ENCODE results near the gene PDE4D. TPM values are rescaled to one million over a fixed set of nuclear protein-coding genes. Genes with fewer than 3 reads are reported as not detected.

The PDE4D gene
- total and polyA plus RNA-seq, 2 donors (not counting 1 experiment from before 2014, with no cell fraction given), result 14.9 to 171 TPM

DNA sequence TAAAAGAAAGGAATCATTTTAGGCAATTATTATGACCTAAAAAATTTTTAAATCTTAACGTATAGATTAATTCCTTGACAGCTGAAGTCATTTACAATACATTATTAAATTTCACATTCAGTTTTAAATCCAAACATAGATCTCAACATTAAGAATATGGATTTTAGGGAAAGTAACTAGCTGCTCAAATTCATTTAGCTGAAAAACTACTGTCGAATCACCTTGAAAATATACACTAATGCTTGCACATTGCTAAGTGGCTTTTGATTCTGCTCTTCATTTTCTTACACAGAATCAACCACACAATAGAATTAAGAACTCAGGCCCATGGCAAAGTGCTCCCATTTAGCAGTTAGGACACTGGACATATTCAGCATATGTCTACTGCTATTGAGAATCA, 856.5 kb downstream of the PDE4D start:
- ATAC-seq (ENCODE audit: low read depth) (no peak), DNase-seq (no peak)
- Histone ChIP-seq H2AFZ (ENCODE audit: insufficient read depth, low read depth, low read length, poor library complexity, severe bottlenecking) (no peak overlapping the region), H3K4me2 (replicated peaks; ENCODE audit: low read depth, low read length, poor library complexity, severe bottlenecking) (no peak overlapping the region), H3K9ac (ENCODE audit: low read length) (no peak overlapping the region), H3K79me2 (ENCODE audit: control insufficient read depth, insufficient read depth, low read length) (no peaks in the 10 kb centered on the region), H3K27ac (ENCODE audit: low read length in 2 of 2) (no peak overlapping the region), H3K4me3 (ENCODE audit: control extremely low read depth in 1 of 5, extremely low read depth in 1 of 5, insufficient read depth in 1 of 5, low read depth in 2 of 5, low read length in 4 of 5) (no peak overlapping the region), H3K36me3 (replicated peaks in 1 of 2; ENCODE audit: control extremely low read depth in 1 of 2, control insufficient read depth in 1 of 2, extremely low read depth in 1 of 2, insufficient read depth in 2 of 2, low read length in 1 of 2) (no peaks in the 10 kb centered on the region), H4K20me1 (ENCODE audit: control insufficient read depth, insufficient read depth, low read length, poor library complexity, severe bottlenecking) (no peaks in the 10 kb centered on the region), H3K9me3 (ENCODE audit: control extremely low read depth in 1 of 3, control insufficient read depth in 2 of 3, insufficient read depth in 1 of 3, low read length in 2 of 3) (no peaks in the 10 kb centered on the region), H3K4me1 (ENCODE audit: control insufficient read depth in 2 of 2, insufficient read depth in 2 of 2, low read length in 2 of 2) (peaks cover 20% of the 10 kb centered on the region in 2 donors), H3K27me3 (replicated peaks in 1 of 4; ENCODE audit: control extremely low read depth in 1 of 4, control insufficient read depth in 3 of 4, insufficient read depth in 4 of 4, low read length in 3 of 4) (peaks cover 0 to 27% (median 13%) of the 10 kb centered on the region in 4 experiments)
- Mint-ChIP-seq H3K9me3 (ENCODE audit: insufficient read depth) (no peaks in the 10 kb centered on the region), H3K4me1 (peaks cover 30% of the 10 kb centered on the region), H3K27ac (no peak overlapping the region), H3K27me3 (peaks cover 23% of the 10 kb centered on the region), H3K4me3 (no peak overlapping the region)
- TF ChIP-seq, protein P1, sequence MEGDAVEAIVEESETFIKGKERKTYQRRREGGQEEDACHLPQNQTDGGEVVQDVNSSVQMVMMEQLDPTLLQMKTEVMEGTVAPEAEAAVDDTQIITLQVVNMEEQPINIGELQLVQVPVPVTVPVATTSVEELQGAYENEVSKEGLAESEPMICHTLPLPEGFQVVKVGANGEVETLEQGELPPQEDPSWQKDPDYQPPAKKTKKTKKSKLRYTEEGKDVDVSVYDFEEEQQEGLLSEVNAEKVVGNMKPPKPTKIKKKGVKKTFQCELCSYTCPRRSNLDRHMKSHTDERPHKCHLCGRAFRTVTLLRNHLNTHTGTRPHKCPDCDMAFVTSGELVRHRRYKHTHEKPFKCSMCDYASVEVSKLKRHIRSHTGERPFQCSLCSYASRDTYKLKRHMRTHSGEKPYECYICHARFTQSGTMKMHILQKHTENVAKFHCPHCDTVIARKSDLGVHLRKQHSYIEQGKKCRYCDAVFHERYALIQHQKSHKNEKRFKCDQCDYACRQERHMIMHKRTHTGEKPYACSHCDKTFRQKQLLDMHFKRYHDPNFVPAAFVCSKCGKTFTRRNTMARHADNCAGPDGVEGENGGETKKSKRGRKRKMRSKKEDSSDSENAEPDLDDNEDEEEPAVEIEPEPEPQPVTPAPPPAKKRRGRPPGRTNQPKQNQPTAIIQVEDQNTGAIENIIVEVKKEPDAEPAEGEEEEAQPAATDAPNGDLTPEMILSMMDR (IDR thresholded peaks at IDR 0.05), result no peak
- TF ChIP-seq EZH2 (IDR thresholded peaks at IDR 0.05; ENCODE audit: borderline replicate concordance, insufficient read depth, low read depth, low read length, poor library complexity, severe bottlenecking), result no peak
- POLR2A ChIA-PET, result no interaction called here
- WGBS (ENCODE audit: insufficient coverage), result 86% methylated on average over 1 of the region's 2 CpGs
- intact Hi-C loops (cut with micrococcal nuclease), result loop anchor here (5.0 to 10.0 kb wide), 3 partner anchors 345 to 758 kb away; no protein-coding TSS in a partner anchor
- CTCF ChIA-PET, result interaction anchor here (1.2 to 5.7 kb wide), 4 partner anchors 88 to 151 kb away, joined by 3 to 71 read pairs (median 12); no protein-coding TSS in a partner anchor

DNA sequence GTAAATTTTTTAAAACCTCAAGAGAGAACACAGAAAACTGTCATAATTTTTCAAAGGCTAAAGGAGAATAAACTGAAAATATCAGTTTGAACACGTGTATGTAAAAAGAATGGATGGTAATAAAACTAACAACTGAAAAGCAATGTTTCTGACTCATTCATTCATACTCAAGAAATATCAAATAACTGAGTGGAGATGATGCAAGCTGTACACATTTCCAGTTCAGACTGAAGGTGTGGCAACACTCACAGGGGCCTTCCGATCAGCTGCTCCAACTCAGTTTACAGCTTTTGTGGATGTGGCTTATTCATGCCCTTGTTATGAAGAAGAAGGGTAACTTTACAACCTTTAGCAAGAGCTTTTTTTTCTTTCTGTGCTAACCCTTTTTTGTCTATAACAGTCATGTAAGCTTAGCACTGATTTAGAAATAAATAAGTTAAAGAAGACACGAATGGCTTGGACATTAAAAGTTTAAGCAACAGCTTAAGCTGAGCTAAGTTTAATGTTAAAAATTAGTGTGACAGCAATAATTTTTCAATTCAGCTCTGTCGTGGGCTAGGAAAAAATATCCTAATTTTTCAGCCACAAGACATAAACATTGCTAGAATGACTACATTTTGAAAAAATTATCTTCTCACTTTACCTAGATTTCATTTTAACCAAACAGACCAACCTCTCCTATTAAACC, 857.1 kb downstream of the PDE4D start:
- POLR2A ChIA-PET, result no interaction called here
- Histone ChIP-seq H3K9me3 (ENCODE audit: control extremely low read depth in 1 of 3, control insufficient read depth in 2 of 3, insufficient read depth in 1 of 3, low read length in 2 of 3) (no peaks in the 10 kb centered on the region), H3K4me3 (ENCODE audit: control extremely low read depth in 1 of 5, extremely low read depth in 1 of 5, insufficient read depth in 1 of 5, low read depth in 2 of 5, low read length in 4 of 5) (no peak overlapping the region), H3K4me2 (replicated peaks; ENCODE audit: low read depth, low read length, poor library complexity, severe bottlenecking) (no peak overlapping the region), H3K79me2 (ENCODE audit: control insufficient read depth, insufficient read depth, low read length) (no peaks in the 10 kb centered on the region), H2AFZ (ENCODE audit: insufficient read depth, low read depth, low read length, poor library complexity, severe bottlenecking) (no peak overlapping the region), H3K27ac (ENCODE audit: low read length in 2 of 2) (no peak overlapping the region), H3K27me3 (replicated peaks in 1 of 4; ENCODE audit: control extremely low read depth in 1 of 4, control insufficient read depth in 3 of 4, insufficient read depth in 4 of 4, low read length in 3 of 4) (peaks cover 0 to 27% (median 10%) of the 10 kb centered on the region in 4 experiments), H3K4me1 (ENCODE audit: control insufficient read depth in 2 of 2, insufficient read depth in 2 of 2, low read length in 2 of 2) (peaks cover 20% of the 10 kb centered on the region in 2 donors), H3K36me3 (replicated peaks in 1 of 2; ENCODE audit: control extremely low read depth in 1 of 2, control insufficient read depth in 1 of 2, extremely low read depth in 1 of 2, insufficient read depth in 2 of 2, low read length in 1 of 2) (no peaks in the 10 kb centered on the region), H3K9ac (ENCODE audit: low read length) (no peak overlapping the region), H4K20me1 (ENCODE audit: control insufficient read depth, insufficient read depth, low read length, poor library complexity, severe bottlenecking) (no peaks in the 10 kb centered on the region)
- TF ChIP-seq, protein P1 (IDR thresholded peaks at IDR 0.05), result no peak
- TF ChIP-seq EZH2 (IDR thresholded peaks at IDR 0.05; ENCODE audit: borderline replicate concordance, insufficient read depth, low read depth, low read length, poor library complexity, severe bottlenecking), result no peak
- Mint-ChIP-seq H3K27ac (no peak overlapping the region), H3K9me3 (ENCODE audit: insufficient read depth) (no peaks in the 10 kb centered on the region), H3K4me1 (peaks cover 30% of the 10 kb centered on the region), H3K27me3 (peaks cover 20% of the 10 kb centered on the region), H3K4me3 (no peak overlapping the region)
- DNase-seq (no peak), ATAC-seq (ENCODE audit: low read depth) (no peak)
- CTCF ChIA-PET, result interaction anchor here (1.1 to 5.7 kb wide), 7 partner anchors 88 to 575 kb away, joined by 3 to 71 read pairs (median 3); no protein-coding TSS in a partner anchor
- intact Hi-C loops (cut with micrococcal nuclease), result loop anchor here (5.0 to 10.0 kb wide), 3 partner anchors 346 to 758 kb away; no protein-coding TSS in a partner anchor
- 59% methylated on average over 2 of the region's 4 CpGs for WGBS (ENCODE audit: insufficient coverage)
